Bone marrow (tissue), 2 donors: ENCODE results near the gene ULK3.
A peak's percentile ranks its signal among the peaks of the same experiment; 100 is the strongest.

ENCODE experiments used
- DNase-seq, 2 donors: peaks; one replicate each; lab custom pipeline; 2025; lab: John Stamatoyannopoulos, UW

ULK3 gene

GRCh38 chr15:74822233-74822632 is 20.7 kb downstream of the ULK3 start:
- DNase-seq, result no peak

DNA sequence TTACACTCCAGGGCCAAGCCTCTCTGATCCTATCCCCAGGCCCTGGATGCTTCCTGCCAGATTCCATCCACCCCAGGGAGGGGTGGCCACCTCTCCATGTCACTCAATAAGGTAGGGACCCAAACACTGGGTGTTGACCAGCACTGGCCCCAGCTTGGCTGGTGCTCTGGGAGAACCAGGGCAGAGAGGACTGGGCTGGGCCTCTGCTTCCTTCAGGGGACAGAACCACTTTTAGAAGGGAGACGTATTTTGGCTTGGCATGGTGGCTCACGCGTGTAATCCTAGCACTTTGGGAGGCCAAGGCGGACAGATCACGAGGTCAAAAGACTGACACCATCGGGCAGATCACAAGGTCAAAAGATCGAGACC is 21.2 kb downstream of the ULK3 start:
- DNase-seq, result no peak

DNA sequence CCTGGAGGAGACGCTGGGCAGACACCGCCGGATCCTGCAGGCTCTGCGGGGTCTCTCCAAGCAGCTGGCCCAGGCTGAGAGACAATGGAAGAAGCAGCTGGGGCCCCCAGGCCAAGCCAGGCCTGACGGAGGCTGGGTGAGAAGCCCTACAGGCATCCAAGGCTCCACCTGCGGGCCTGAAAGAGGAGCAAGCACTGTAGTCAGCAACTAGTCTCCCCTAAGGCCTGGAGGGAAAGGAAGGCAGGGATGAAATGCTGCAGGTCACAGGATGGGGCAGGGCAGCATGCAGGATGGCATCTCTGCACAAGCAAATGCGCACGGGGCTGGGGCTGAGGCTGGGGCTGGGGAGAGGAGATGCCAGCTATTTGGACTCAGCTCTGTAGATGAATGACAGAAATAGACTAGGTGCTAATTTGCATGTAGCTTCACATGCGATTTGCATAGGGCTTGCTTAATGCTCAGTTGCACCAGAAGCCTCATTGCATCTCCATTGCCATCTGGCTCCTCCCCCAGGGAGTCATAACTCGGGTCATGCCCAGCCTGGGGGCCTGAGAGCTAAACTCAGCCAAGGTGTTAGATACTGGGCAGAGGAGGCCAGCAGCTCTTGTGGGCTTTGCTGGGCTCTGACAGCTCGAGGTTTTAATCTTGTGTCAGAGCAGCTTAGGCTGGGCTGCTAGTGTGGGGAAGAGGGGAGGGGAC is 21.7 kb downstream of the ULK3 start:
- no peak for DNase-seq

DNA sequence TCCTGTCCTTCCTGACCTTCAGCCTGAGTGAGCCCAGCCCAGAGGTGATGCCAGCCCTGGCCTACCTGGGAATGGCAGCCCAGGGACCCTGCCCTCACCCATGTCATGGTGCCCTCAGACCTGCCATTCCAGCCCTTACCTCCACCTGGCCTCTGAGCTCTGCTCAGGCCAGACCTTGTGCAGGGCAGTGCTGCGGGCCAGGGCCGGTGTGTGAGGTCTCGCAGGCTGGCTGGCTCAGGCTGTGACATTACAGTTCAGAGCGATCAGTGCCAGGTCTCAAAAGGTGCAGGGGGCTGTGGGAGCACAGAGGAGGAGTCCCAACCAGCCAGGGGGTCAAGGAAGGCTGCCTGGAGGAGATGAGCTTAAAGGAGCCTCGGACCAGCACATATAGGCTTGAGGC is 22.9 kb downstream of the ULK3 start:
- DNase-seq, result no peak

DNA sequence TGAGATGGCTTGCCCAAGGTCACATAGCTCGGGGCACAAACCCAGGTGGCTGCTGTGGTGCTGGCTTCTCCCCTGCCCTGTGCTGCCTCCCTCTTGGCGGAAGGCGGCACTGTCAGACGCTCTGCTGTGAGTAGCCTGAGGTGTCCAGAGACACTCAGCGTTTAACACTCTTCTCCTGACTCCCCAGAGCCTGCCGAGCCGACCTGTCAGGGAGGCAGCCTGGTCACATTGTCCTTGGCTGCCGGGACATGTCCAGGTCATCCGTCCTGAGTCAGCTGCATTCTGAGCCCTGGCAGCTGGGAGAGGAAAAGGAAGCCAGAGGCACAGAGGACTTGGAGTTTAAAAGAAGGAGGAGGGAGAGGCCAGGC is 25.6 kb downstream of the ULK3 start:
- DNase-seq, result no peak

- no peak for DNase-seq
These were observed 26.2 kb downstream of the ULK3 start for GRCh38 chr15:74816624-74817369.

DNA sequence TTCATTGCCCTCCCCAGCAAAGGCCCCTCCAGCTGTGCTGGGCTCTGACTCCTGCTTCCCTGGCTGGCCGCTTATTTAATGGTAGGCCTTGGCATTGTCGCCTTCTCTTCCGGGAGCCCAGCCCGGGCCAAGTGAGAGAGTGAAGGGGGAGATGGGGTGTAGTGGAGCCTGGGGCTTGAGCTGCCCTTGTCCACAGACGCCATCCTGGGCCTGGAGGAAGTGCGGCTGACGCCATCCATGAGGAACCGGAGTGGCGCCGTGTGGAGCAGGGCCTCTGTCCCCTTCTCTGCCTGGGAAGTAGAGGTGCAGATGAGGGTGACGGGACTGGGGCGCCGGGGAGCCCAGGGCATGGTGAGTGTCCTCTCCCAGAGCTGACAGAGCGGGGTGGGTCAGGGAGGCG is 27.0 kb downstream of the ULK3 start:
- no peak for DNase-seq

GRCh38 chr15:74815121-74815934 is 27.6 kb downstream of the ULK3 start:
- DNase-seq, result no peak

GRCh38 chr15:74812533-74812932 is 30.4 kb downstream of the ULK3 start, which contains the start of gene LMAN1L:
TSS of gene LMAN1L (plus strand) at chr15:74812835. CDS start at chr15:74812855, 20 bp downstream.
- DNase-seq, result no peak

DNA sequence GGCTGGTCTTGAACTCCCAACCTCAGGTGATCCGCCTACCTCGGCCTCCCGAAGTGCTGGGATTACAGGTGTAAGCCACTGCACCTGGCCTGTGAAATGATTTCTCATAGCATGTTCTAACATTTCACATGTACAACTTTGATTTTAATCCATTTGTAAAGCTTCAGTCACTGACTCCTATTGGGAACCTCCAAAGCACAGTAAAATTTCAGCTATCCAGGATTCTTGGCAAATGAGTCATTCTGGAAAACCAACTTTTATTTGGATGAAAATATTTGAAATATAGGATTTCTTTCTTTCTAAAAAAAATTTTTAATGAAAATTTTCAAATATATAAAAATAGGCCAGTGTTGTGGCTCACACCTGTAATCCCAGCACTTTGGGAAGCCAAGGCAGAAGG is 33.0 kb downstream of the ULK3 start:
- DNase-seq, result no peak

DNA sequence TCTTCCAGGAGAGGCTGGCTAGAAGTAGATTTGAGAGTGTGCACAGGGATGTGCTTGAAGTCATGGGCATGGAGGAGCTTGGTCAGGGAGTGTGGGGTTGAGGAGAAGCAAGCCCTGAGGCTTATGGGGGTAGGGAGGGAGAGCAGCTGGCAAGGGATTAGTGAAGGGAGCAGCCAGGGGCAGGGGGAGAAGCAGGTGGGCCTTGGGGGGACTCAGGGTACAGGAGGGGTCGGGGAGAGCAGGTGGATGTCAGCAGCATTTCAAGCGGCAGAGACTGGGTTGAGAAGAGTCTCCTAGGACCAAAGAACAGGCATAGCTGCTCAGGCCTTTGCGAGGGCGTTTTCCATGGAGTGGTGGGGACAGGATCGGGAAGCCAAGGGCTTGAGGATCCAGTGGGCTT is 33.7 kb downstream of the ULK3 start:
- DNase-seq, result no peak

DNA sequence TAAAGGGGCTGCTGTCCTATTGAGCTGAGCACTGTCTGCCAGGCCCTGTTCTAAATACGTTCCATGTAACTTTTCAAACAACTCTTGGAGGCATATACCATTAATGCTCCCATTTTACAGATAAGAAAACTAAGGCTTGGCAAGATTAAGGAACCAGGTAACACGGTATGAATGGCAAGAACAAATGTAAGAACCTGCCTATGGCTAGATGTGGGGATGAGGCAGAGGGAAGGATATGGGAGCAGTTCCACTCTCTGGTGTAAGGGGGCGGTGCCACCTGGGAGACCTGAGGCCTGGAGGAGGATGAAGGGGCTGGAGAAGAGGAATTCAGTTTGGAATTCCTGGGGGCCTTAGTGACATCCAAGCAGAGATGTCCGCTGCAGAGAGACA is 34.1 kb downstream of the ULK3 start:
- no peak for DNase-seq

GRCh38 chr15:74808078-74808839 is 34.7 kb downstream of the ULK3 start:
- DNase-seq, result no peak

GRCh38 chr15:74807282-74807681 is 35.7 kb downstream of the ULK3 start:
- DNase-seq, result no peak

GRCh38 chr15:74804935-74805334 is 38.0 kb downstream of the ULK3 start:
- DNase-seq, result no peak

GRCh38 chr15:74802862-74803447 is 40.0 kb downstream of the ULK3 start:
- DNase-seq, result no peak

- DNase-seq, result no peak
These were observed 40.7 kb downstream of the ULK3 start for GRCh38 chr15:74802290-74802689.

DNA sequence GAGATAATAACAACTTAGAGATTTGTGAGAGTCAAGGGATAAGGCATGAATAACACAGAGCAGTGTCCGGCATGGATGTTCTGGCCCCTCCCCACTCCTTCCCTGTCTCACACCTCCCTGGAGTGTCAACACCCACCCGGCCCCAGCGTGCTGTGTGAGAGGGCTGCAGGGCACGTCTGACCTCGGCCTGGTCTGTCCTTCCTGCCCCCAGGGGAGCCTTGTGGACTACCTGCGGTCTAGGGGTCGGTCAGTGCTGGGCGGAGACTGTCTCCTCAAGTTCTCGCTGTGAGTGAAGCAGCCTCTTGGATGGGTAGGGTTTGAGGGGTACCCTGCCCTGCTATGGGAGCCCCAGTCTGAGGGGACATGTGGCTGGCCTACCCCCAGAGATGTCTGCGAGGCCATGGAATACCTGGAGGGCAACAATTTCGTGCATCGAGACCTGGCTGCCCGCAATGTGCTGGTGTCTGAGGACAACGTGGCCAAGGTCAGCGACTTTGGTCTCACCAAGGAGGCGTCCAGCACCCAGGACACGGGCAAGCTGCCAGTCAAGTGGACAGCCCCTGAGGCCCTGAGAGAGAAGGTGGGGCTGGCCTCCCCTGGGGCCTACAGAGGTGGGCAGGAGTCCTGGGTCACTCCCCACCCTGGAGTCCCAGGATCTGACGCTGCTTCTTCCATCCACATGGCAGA is 41.5 kb downstream of the ULK3 start:
- DNase-seq, result no peak

GRCh38 chr15:74800559-74801094 is 42.3 kb downstream of the ULK3 start:
- no peak for DNase-seq

DNA sequence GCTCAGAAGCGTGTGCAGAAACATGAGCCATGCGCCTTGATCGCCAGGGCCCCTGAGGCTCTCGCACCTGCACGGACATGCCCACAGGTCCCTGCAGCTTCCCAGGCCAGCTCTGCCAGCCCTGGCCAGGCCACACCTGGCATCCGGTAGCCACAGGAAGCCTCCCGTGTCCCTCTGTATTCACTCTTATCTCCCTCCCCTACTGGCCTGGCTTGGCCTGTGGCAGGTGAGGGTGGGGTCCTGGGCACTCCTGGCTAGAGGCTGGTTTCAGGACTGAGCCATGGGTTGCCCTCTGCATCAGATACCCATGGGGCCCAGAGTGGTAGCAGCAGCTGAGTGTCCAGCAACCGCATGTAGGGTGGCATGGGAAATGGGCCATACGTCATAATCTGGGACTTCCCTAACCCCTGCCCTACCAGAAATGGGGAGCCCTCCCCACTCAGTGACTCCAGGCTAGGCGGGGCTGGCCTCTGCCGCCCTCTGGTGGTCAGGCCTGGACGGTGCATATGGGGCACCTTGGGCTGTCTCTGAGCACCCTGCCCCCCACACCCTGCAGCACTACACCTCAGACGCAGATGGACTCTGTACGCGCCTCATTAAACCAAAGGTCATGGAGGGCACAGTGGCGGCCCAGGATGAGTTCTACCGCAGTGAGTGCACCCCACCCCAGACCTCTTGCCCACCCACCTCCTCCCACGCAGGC is 42.9 kb downstream of the ULK3 start:
- peak; percentile 78 to 82 for DNase-seq
